Activated CD8-positive, alpha-beta T cell treated with anti-CD3 and anti-CD28 coated beads for 36 hours (primary cell): ENCODE measurements around the gene SYNPO. TPM values are rescaled to one million over a fixed set of nuclear protein-coding genes. Genes with fewer than 3 reads are reported as not detected.

ENCODE experiments used
- ATAC-seq: fragments of 200-7000 bp; cut with Tn5 transposase; one replicate; pipeline ENCODE4 v1.10.0; 2021; ENCODE audit warnings: mild to moderate bottlenecking, moderate library complexity
- CTCF ChIA-PET: fragments of 350-600 bp; sonication (Branson Sonifier 250); formaldehyde crosslinking; loops from one replicate; lab custom pipeline; 2021; ENCODE audit warnings: antibody characterized with exemption; lab: Charles Lee
- POLR2A ChIA-PET: fragments of 350-600 bp; sonication (Branson Sonifier 250); formaldehyde crosslinking; loops from one replicate; lab custom pipeline; 2021; ENCODE audit warnings: antibody characterized with exemption; lab: Charles Lee
- DNase-seq: peaks from one replicate; pipeline ENCODE4 v3.0.0-alpha.2; 2020
- H3K27ac Mint-ChIP-seq: one replicate; pipeline ENCODE4 v1.8.0; 2021; ENCODE audit warnings: mild to moderate bottlenecking, mixed read lengths
- H3K27me3 Mint-ChIP-seq: one replicate; pipeline ENCODE4 v1.8.0; 2021; ENCODE audit warnings: mixed read lengths
- H3K36me3 Mint-ChIP-seq: one replicate; pipeline ENCODE4 v1.8.0; 2021; ENCODE audit warnings: low read depth, mixed read lengths
- H3K4me1 Mint-ChIP-seq: one replicate; pipeline ENCODE4 v1.8.0; 2021; ENCODE audit warnings: low read depth, mixed read lengths
- H3K4me3 Mint-ChIP-seq: one replicate; pipeline ENCODE4 v1.8.0; 2021; ENCODE audit warnings: mild to moderate bottlenecking, moderate library complexity, mixed read lengths
- H3K9me3 Mint-ChIP-seq: one replicate; pipeline ENCODE4 v1.8.0; 2021; ENCODE audit warnings: mixed read lengths
- intact Hi-C: fragments of 100-400 bp; cut with micrococcal nuclease; formaldehyde crosslinking; loops from one replicate; pipeline ENCODE4 v1.10.0; 2022
- total RNA-seq, 2 experiments: library from RNA; stranded (reverse); gene quantifications; one replicate each; pipeline ENCODE4 v1.2.3, GENCODE V29; 2021
- TF ChIP-seq, protein P1 (sequence below): fragments of 200-600 bp; IDR thresholded peaks from one replicate; pipeline ENCODE4 v1.8.0; 2022; ENCODE audit warnings: antibody characterized with exemption, mild to moderate bottlenecking

Gene SYNPO
- total RNA-seq, 2 experiments from 2014 or later, result 0.18 to 0.22 TPM

- POLR2A ChIA-PET, result interaction anchor here (0.9 kb wide), 1 partner anchor 17 kb away, joined by 4 read pairs; no protein-coding TSS in a partner anchor
- TF ChIP-seq, protein P1, sequence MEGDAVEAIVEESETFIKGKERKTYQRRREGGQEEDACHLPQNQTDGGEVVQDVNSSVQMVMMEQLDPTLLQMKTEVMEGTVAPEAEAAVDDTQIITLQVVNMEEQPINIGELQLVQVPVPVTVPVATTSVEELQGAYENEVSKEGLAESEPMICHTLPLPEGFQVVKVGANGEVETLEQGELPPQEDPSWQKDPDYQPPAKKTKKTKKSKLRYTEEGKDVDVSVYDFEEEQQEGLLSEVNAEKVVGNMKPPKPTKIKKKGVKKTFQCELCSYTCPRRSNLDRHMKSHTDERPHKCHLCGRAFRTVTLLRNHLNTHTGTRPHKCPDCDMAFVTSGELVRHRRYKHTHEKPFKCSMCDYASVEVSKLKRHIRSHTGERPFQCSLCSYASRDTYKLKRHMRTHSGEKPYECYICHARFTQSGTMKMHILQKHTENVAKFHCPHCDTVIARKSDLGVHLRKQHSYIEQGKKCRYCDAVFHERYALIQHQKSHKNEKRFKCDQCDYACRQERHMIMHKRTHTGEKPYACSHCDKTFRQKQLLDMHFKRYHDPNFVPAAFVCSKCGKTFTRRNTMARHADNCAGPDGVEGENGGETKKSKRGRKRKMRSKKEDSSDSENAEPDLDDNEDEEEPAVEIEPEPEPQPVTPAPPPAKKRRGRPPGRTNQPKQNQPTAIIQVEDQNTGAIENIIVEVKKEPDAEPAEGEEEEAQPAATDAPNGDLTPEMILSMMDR, result no peak
- Mint-ChIP-seq H3K27ac (no peak overlapping the region), H3K4me1 (peaks cover 15% of the 10 kb centered on the region), H3K36me3 (no peaks in the 10 kb centered on the region), H3K27me3 (peaks cover 15% of the 10 kb centered on the region), H3K9me3 (no peaks in the 10 kb centered on the region), H3K4me3 (no peak overlapping the region)
- intact Hi-C loops, result no loop called here
- DNase-seq (no peak), ATAC-seq (no peak)
- CTCF ChIA-PET, result interaction anchor here (1.5 kb wide), 1 partner anchor 24 kb away, joined by 3 read pairs; no protein-coding TSS in a partner anchor
Measured at GRCh38 chr5:150627731-150628545, 12.5 kb upstream of the SYNPO start.

DNA sequence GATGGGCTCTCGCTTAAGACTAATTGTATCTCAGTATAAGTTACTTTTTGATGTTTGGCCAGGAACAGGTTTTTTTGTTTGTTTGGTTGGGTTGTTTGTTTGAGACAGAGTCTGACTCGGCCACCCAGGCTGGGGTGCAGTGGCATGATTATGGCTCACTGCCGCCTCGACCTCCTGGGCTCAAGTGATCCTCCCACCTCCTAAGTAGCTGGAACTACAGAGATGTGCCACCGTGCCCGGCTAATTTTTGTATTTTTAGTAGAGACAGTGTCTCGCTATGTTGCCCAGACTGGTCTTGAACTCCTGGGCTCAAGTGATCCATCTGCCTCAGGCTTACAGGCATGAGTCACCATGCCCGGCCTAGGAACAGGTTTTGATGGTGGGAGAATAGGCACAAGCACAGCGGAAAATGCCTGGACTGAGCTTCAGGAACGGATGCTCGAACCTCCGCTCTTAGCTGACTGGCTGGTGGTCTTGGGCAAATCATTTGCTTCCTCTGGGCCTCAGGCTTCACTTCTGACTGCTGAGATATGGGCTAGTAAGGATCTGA is 11.4 kb upstream of the SYNPO start:
- intact Hi-C loops, result no loop called here
- DNase-seq, result no peak
- ChIA-PET CTCF (interaction anchor here (1.2 to 1.5 kb wide), 2 partner anchors 23 to 487 kb away, joined by 3 read pairs; no protein-coding TSS in a partner anchor), POLR2A (interaction anchor here (0.9 kb wide), 1 partner anchor 16 kb away, joined by 4 read pairs; no protein-coding TSS in a partner anchor)
- Mint-ChIP-seq H3K9me3 (no peaks in the 10 kb centered on the region), H3K4me1 (peaks cover 4% of the 10 kb centered on the region), H3K27ac (no peak overlapping the region), H3K27me3 (peaks cover 14% of the 10 kb centered on the region), H3K36me3 (no peaks in the 10 kb centered on the region), H3K4me3 (no peak overlapping the region)
- TF ChIP-seq, protein P1, result no peak
- no peak for ATAC-seq

DNA sequence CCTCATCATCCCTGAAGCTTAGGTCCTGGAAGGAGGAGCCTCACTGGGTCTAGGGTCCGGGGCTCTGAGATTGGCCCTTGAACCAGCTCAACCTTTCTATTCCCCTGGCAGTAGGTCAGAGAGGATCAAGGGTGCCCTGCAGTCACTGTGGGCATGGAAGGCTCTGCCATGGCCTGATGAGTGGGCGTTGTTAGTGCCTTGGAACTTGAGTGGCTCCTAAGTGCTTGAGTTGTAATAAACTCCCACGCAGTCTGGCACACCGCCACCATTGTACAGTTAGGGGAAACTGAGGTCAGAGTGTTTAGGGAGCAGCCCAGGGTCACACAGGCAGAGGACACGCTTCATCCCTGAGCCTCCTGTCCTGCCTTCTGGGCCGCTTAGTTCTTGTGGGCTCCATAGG is 10.4 kb upstream of the SYNPO start:
- no peaks in the 10 kb centered on the region for H3K9me3 Mint-ChIP-seq
- DNase-seq (no peak), ATAC-seq (no peak)
- CTCF ChIA-PET, result no interaction called here
- POLR2A ChIA-PET, result interaction anchor here (0.9 kb wide), 1 partner anchor 9 kb away, joined by 3 read pairs; no protein-coding TSS in a partner anchor
- no peak overlapping the region for H3K27ac Mint-ChIP-seq
- H3K36me3 Mint-ChIP-seq, result no peaks in the 10 kb centered on the region
- no peaks in the 10 kb centered on the region for H3K4me1 Mint-ChIP-seq
- TF ChIP-seq, protein P1, result no peak
- intact Hi-C loops, result no loop called here
- peaks cover 10% of the 10 kb centered on the region for H3K27me3 Mint-ChIP-seq
- no peak overlapping the region for H3K4me3 Mint-ChIP-seq

GRCh38 chr5:150630461-150631325 is 9.8 kb upstream of the SYNPO start:
- no peak for ATAC-seq
- POLR2A ChIA-PET, result interaction anchor here (0.9 kb wide), 1 partner anchor 8 kb away, joined by 3 read pairs; no protein-coding TSS in a partner anchor
- CTCF ChIA-PET, result no interaction called here

More at GRCh38 chr5:150630461-150631325, 9.8 kb upstream of the SYNPO start:
- H3K4me1 Mint-ChIP-seq, result no peaks in the 10 kb centered on the region
- no peak overlapping the region for H3K4me3 Mint-ChIP-seq
- no peak for DNase-seq
- H3K27me3 Mint-ChIP-seq, result peaks cover 11% of the 10 kb centered on the region
- intact Hi-C loops, result no loop called here
- TF ChIP-seq, protein P1, result no peak
- no peaks in the 10 kb centered on the region for H3K36me3 Mint-ChIP-seq
- H3K27ac Mint-ChIP-seq, result no peak overlapping the region
- no peaks in the 10 kb centered on the region for H3K9me3 Mint-ChIP-seq
